HS-27A (cell line): ENCODE data around the gene R3HDML.
"Not testable (repeated sequence)": the region's sequence is repeated elsewhere in the genome, so short reads cannot be mapped to it uniquely, and the experiment has no call there.

Source experiments
- DNase-seq: peaks from one replicate; pipeline ENCODE4 v3.0.0-alpha.2; 2012; ENCODE audit warnings: low read depth, missing footprints

The R3HDML gene

DNA sequence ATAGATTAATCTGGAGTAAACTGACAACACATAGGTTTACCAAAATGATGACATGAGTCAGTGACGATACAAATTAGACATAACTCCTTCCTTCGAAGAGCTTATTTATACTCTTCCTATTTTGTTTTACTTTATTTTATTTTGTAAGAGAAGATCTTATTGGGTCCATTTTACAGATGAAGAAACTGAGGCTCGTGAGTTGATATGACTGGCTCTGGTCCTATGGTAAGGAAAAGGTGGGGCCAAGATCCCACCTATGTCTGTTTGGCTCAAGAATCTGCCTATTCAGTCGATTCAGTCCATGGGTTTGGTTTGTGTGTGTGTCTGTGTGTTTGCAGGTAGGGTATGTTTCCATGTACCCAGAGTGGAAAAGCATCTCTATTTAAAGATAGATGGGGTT is 8.4 kb upstream of the R3HDML start:
- DNase-seq = no peak

DNA sequence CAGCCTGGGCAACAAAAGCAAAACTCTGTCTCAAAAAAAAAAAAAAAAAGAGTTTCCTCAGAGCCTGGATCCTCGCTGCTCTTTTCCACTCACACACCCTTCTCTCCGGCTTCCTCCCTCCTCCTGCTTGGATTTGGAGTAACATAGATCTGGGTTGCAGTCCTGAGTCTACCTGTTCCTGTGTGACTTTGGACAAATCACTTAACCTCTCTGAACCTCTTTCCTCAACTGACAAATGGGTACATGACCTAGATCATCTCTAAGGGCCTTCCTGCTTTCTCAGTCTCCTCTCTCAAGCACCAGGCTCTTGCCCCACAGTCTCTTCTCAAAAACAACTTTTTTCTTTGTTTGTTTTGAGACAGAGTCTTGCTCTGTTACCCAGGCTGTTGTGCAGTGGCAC is 5.6 kb upstream of the R3HDML start:
- DNase-seq = no peak

DNA sequence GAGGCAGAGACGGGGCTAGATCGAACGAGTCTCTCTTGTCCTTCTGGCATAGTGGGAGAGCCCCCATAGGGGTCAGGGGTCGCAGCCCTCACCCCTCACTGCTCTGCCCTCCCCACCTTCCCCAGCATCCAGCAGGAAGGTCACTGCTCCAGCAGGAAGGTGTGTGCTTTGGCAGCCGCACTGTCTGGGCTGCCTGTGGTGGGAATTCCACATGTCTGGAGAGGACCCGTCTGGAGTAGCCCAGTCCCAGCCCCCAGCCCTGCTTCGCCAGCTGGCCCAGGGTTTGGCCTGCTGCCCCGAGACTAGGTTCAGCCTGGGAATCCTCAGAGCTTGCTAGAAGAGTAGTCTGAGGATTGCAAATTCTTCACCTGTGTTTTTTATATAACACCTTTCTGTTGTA is 2.5 kb upstream of the R3HDML start:
- no peak for DNase-seq

DNA sequence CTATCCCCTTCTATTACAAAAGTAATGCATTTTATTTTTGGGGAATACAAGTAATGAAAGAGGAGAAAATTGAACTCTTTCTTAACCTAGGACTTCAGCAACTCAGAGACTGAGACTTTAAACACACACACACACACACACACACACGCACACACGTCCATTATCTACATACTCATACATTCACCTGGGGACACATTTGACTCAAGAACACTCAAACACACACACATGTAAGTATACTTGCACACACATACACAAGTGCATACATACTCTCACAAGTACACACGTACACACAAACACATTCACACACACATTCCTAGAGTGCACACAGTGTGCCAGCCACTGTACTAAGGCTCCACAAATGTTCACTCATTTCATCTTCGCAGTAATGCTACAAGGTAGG is 2.1 kb upstream of the R3HDML start:
- no peak for DNase-seq

DNA sequence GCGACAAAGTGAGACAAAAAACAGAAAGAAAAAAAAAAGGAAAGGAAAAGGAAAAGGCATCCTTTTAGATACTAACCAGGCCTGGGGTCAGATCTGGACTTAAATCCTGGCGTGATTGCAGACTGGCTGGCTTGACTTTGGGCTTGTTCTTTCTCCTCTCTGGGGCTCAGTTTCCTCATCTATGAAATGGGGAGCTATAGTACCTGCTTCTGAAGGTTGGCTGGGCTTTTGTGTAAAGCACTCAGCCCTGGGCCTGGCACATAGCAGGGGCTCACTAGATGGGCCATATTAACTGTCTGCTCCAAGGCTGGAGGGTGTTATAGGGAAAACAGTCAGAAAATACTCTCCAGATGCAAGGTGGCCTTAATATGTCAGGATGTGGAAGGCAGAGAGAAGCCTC is 1.2 kb upstream of the R3HDML start:
- DNase-seq = no peak

DNA sequence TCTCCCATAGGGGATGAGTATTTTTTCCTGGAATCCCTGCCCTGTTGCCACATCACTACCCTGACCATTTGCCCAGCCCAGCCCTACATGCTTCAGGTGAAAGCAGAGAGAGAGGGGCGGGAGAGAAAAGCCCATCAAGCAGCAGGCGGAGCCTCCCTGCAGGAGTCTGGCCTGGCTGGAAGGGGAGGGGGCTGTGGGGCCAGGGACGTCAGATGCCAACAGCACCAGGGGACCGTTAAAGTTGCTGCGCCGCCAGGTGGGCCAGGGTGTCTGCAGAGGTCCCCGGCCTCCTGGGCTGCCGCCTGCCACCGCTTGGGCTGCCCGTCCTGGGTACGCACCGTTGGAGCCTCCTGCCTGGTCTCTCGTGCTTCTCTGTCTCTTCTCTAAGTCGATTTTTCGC is 757 bp upstream of the R3HDML start:
- DNase-seq = no peak

DNA sequence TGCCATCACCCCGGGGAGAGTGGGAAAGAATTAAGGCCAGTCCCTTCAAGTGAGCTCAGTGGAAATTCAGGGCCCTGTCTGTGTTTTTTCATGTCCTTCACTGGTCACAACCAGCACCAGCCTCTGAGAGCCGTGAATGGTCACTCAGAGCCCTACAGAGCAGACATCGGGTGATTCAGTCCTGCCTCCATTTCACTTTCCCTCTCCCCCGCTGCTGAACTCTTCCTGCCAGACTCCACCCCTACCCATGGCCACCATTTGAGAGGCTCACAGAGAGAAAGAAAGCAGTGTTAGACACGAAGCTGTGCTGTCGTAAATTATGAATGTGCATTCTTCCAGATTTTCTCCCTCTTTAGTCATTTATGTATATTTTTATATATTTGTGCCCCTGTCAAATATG is 5.4 kb downstream of the R3HDML start:
- DNase-seq = no peak

DNA sequence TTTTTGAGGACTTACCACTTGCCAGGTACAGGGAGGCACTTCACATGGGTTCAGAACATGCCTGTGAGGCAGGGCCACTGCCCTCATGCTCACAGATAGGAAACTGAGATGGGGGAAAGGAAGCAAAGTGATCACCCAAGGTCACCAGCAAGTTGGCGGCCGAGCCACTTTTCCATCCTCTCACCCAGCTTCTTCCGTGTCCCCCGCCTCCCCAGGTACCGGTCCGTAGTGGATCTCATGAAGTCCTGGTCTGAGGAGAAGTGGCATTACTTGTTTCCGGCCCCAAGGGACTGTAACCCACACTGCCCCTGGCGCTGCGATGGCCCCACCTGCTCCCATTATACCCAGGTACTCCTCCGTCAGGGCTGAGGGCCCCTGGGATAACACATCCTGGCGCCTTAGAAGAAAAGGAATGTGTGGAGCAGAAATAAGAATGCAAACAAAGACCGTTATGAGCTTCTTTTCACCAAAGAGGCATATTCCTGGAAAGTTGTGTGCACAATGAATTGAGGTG is 6.4 kb downstream of the R3HDML start:
- no peak for DNase-seq

DNA sequence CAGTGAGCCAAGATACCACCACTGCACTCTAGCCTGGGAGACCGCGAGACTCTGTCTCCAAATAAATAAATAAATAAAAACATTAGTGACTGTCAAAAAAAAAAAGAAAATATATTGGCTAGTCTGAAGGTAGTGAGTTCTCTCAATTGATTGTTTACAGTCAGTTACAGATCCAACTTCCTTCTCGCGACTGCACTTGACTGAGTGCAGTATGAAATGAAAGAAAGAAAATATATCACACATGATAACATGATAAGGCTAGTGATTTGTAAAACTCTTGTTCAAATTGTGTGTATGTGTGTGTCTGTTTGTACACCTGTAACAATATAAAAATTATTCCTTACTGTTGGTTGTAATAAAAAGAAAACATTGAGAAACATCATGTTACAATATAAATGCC is 7.9 kb downstream of the R3HDML start:
- DNase-seq = no peak

DNA sequence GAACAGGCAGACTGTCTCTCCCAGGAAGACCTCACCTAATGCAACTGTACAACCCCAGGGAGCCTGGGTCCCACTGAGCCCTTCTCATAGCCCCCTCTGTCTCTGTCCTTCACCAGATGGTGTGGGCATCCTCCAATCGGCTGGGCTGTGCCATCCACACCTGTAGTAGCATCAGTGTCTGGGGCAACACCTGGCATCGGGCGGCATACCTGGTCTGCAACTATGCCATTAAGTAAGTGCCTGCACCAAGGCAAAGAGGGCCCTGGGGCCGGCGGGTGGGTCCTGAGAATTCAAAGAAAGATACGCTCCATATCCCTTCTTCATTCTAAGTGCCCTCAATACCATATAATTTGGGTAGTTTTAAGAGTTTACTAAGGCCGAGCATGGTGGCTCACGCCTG is 8.3 kb downstream of the R3HDML start:
- no peak for DNase-seq

DNA sequence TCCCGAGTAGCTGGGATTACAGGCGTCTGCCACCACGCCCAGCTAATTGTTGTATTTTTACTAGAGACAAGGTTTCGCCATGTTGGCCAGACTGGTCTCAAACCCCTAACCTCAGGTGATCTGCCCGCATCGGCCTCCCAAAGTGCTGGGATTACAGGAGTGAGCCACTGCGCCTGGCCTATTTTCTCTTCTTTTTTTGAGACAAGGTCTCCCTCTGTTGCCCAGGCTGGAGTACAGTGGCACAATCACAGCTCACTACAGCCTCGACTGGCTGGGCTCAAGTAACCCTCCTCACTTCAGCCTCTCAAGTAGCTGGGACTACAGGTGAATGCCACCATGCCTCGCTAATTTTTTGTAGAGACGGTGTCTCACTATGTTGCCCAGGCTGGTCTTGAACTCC is 9.1 kb downstream of the R3HDML start:
- not testable (repeated sequence) for DNase-seq

DNA sequence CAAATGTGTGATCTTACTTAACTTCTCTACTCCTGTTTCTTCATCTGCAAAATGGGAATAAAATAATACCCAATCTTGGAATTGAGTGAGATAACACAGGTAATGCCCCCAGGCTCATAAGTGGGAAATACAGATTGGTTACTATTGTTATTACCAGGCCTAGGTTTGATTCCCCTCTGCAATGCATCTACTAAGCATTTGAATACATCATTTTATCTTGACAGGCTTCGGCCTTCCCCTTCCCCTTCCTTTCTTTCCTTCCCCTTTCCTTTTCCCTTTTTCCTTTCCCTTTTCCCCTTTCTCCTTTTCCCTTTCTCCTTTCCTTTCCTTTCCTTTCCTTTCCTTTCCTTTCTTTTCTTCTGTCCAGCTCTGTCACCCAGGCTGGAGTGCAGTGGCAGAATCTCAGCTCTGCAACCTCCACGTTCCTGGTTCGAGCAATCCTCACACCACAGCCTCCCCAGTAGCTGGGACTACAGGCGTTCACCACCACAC is 11.4 kb downstream of the R3HDML start:
- DNase-seq = no peak

DNA sequence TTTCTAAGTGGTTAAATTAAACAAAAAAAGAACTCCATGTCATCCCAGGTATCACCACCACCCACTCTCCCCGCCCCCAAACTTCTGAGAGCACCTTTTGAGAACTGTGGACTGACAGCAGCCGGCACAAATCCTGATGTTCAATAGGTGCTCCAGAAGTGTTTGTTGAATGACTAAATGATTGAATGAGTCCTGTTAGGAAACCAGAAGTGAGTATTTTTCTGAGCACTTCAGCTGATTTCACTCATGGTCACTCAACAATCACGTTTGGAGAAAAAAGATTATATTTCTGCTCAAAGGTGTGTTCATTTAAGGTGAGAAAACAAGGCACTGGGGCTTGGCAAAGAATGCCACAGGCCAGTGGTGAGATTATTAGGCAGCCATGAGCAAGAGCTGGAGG is 12.5 kb downstream of the R3HDML start:
- DNase-seq = no peak

DNA sequence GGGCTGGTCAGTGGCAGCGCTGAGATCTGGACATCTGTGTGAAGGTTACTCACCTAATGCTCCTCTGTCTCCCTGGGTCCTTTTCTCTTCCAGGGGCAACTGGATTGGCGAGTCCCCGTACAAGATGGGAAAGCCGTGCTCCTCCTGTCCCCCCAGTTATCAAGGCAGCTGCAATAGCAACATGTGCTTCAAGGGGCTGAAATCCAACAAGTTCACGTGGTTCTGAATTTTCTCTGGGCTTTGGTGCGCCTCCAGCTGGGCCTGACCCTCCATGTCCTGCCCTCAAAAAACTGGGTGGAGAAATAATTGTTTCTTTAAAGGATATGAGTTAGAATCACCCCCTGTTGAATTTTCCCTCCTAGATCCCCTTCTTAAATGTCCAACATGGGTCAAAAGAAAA is 13.7 kb downstream of the R3HDML start:
- no peak for DNase-seq

DNA sequence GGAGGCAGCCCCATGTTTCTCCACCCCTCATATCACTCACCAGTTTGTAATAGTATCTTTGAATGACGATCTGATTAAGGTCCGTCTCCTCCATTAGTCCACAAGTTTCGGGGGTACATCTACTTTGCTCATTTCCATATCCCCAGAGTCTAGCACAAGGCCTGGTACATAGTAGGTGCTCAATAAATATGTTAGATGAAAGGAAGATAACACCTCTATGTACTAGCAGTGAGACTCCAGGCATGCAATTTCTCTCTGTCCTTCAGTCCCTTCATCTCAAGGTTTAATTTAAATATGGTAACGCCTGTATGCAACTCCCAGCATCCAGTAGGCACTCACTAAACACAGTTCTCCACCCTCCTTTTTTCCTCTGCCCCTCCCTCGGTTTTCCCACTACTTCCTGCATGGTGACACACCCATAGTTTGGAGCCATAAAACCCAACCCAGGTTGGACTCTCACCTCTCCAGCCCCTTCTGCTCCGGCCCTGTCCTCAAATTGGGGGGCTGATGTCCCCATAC is 18.2 kb downstream of the R3HDML start:
- DNase-seq = no peak

DNA sequence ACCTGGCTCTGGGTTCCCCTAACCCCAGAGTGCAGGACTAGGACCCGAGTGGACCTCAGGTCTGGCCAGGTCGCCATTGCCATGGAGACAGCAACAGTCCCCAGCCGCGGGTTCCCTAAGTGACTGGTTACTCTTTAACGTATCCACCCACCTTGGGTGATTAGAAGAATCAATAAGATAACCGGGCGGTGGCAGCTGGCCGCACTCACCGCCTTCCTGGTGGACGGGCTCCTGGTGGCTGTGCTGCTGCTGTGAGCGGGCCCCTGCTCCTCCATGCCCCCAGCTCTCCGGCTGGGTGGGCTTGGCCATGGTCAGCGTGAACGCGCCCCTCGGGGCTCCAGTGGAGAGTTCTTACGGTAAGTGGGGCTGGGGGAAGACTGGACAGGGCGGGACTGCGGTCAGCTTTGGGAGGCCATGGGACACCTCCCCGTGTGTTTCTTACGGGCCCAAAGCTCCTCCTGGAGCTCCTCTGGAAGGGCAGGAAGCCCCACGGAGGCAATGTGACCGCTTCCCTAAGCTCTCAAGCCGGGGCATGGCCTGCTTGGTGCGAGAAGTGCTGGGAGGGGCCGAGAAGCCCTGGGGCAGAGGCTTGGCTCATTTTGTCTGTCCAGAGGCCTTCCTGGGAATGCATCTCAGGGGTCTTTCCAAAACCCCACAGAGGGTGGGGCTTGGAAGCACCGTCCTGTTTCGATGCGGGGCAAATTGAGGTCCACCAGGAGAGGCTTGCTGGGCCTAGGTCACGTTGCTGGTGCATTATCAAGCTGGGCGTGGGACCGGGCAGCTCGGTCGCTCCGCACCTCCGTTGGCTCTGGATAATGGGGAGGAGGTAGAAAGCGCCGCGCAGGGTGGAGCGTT is 18.9 kb downstream of the R3HDML start, which contains the start of gene HNF4A:
TSS of gene HNF4A (plus strand) at position 202 of the 855 bp plus-strand sequence. CDS start at position 308, 106 bp downstream.
- DNase-seq = no peak

DNA sequence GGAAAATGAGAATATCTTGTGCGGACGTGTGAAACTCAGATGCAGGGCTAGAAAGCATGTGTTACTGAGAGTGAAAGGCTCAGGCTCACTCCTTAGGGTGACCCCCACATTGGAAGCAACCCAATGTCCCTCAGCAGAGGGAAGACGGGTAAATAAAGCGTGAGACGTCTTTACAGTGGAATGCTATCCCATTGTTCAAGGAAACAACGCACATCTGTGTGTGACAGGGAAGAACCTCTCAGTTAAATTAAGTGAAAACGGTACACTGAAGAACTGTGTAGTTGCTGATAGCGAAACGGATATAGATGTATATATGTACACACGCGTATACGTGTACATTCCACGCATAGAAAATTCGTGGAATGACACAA is 19.5 kb downstream of the R3HDML start:
- DNase-seq = no peak

DNA sequence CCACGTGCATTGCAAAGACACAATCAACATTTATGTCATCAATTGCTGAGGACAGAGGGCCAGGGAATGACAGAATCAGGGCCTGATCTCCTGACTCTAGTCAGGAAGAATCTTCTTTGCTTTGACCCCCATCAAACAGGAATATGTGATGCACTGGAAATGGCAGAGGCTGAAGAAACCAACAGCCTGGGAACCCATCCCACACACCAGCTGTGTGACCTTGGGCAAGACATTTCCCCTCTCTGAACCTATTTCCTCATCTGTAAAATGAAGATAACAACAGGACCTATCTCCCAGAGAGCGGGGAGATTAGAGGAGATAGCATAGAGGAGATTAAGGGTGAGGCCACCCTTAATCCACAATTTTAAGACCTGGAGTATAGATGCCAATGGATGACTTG is 20.2 kb downstream of the R3HDML start:
- DNase-seq = no peak

DNA sequence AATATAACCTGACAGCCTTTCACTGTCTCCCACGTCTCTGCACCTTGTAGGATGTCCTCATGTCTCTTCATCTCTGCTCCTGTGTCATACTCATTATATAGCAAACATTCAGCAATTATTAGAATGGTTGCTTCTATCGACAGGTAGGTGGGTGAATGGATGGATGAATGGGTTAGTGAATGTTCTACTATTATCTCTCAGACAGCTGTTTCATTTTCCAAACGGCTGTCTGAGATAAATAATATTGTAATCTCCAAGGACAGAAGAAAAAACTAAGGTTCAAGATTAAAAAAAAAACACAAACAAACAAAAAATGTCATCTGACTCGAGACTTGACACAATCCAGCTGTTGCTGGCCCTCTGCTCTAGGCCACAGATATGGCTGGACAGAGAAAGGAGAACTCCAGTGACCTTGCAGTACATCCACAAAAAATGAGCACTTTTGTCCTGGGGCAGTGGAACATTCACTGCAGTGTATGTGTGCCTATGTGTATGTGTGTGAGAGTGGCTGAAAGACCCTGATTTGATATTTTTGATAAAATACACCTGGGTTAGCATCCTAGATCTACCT is 20.8 kb downstream of the R3HDML start:
- no peak for DNase-seq

DNA sequence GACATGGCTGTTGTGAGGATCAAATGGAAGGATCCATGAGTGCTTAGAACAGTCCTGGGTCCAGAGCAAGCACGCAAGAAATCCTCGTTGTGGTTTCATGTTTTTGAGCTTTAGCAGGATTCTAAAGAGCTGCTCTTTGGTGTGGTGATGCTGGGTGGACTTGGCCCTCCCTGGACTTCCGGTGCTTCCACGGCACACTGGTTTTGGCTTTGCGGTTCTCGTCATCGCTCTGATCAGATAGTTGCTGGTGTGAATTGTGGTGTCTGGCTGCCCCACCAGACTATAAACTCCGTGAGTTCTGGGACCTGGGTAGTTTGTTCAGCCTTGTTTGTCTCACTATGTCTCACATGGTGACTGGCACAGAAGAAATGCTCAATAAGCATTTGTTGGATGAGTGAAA is 21.9 kb downstream of the R3HDML start:
- no peak for DNase-seq

DNA sequence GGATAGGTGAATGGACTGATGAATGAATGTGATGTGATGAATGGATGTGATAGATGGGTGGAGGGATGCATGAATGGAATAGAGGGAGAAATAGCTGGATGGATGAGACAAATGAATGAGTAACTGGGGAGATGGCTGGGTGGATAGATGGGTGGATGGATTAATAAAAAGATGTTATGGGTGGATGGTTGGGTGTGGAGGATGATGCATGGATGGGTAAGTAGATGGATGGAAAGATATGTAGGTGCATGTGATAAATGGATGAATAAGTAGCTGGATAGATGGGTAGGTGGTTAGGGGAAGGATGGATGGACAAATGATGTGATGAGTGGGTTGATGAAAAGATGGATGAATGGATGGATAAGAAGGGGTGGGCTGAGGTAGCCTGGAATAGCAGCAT is 23.4 kb downstream of the R3HDML start:
- no peak for DNase-seq

DNA sequence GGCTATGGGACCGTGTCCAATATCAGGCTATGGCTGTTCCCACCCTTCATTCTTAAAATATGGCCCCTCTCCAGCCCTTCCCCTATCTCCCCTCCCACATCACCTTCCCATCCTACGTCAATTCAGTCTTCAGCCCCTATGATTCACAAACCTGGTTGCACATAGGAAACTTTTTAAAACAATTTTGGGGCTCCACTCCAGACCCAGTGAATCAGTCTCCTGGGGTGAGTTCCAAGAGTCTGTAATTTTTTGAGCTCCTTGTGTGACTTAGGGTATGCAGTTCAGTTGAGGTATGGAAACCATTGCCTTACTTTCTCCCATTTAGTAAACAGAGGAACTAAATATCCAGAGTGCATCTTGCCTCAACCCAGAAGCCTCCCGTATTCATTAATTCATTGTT is 24.2 kb downstream of the R3HDML start:
- no peak for DNase-seq

DNA sequence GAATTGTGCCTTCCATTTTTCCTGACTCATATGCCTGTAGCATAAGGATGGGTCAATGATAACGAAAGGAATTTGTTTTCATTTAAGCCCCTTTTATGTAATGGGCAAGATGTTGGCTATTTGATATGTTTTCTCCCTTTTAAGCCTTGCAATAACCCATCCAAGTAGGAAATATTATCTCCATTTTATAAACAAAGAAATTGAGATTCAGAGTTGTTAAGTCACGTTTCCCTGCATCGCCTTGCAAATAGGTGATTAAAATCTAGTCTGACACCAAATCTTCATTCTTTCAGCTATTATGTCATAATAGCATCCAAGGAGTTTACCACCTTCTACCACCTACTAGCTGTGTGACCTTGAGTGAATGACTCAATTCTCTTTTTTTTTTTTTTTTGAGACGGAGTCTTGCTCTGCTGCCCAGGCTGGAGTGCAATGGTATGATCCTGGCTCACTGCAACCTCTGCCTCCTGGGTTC is 25.7 kb downstream of the R3HDML start:
- no peak for DNase-seq
